ENCODE results near the gene CYB5R4.

The CYB5R4 gene, protein sequence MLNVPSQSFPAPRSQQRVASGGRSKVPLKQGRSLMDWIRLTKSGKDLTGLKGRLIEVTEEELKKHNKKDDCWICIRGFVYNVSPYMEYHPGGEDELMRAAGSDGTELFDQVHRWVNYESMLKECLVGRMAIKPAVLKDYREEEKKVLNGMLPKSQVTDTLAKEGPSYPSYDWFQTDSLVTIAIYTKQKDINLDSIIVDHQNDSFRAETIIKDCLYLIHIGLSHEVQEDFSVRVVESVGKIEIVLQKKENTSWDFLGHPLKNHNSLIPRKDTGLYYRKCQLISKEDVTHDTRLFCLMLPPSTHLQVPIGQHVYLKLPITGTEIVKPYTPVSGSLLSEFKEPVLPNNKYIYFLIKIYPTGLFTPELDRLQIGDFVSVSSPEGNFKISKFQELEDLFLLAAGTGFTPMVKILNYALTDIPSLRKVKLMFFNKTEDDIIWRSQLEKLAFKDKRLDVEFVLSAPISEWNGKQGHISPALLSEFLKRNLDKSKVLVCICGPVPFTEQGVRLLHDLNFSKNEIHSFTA

DNA sequence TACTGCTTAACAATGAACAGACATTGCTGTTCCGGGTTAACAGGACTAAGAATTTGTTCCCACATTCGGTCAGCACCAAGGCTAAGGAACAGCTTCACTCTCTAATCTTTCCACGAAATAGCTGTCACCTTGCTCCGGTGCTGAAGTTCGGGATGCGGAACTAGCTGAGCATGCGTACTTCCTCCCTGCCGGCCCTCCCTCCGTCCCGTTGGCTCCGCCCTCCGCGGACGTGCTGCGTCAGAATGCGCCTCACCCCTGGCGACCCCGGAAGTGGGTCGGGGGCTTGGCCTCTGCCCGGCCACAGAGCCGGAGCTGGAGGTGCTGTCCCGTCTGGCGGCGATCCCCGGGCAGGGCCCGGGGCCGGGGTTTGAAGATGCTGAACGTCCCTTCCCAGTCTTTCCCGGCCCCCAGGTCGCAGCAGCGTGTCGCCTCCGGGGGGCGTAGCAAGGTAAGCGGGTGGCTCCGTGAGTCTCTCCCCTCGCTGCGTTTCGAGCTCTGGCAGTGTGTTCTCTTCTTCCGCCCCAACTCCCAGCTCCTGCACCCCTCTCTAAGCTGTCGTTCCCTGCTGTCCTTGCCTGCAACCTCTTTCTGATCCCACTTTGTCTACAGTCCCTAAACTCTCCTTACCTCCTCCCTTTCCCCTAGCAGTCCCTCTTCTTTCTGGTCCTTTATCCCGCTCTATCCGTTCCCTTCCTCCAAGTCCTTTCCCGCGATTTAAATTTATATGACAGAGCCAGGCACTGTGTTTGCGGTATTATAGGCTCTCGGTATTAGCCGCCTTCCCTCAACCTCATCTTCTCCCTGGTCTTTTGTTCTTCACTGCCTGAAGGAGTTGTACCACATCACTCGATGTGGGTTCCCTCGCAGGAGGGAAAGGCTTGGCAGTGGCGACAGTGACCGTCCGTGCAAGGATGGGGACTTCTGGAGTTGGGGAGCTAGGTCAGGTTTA, at the start of gene CYB5R4:
CYB5R4 (plus strand) TSS at position 280 of the 949 bp plus-strand sequence; CDS start at position 374, 94 bp downstream.
- peak; percentile 83 for FAIRE-seq
- peak; percentile 93 for DNase-seq (ENCODE audit: low spot score)

- DNase-seq (ENCODE audit: low spot score): no peak
- FAIRE-seq: no peak
Measured at GRCh38 chr6:83812595-83812994, 46.9 kb upstream of the CYB5R4 start.

GRCh38 chr6:83815631-83816272, 43.7 kb upstream of the CYB5R4 start:
- FAIRE-seq (no peak), DNase-seq (ENCODE audit: low spot score) (no peak)

DNA sequence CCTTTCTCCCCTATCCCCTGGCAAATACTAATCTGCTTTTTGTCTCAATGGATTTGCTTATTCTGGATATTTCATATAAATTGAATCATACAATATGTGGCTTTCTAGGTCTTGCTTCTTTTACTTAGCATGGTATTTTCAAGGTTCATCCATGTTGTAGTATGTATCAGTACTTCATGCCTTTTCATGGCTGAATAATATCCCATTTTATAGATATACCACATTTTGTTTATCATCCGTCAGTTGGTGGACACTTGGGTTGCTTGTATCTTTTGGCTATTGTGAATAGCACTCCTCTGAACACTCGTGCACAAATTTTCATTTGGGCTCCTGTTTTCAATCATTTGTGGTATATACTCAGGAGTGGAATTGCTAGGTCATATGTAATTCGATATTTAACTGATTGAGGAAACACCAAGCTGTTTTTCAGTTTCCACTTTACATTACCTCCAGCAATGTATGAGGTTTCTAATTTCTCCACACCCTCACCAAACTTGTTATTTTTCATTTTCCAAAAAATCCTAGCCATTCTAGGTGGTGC, 36.8 kb upstream of the CYB5R4 start:
- no peak for FAIRE-seq
- DNase-seq (ENCODE audit: low spot score): no peak

- no peak for FAIRE-seq
- no peak for DNase-seq (ENCODE audit: low spot score)
Measured at GRCh38 chr6:83824388-83824801, 35.1 kb upstream of the CYB5R4 start.

- FAIRE-seq (no peak), DNase-seq (ENCODE audit: low spot score) (no peak)
Measured at GRCh38 chr6:83824831-83825230, 34.7 kb upstream of the CYB5R4 start.

- no peak for FAIRE-seq
- no peak for DNase-seq (ENCODE audit: low spot score)
Measured at GRCh38 chr6:83827050-83827449, 32.4 kb upstream of the CYB5R4 start.

DNA sequence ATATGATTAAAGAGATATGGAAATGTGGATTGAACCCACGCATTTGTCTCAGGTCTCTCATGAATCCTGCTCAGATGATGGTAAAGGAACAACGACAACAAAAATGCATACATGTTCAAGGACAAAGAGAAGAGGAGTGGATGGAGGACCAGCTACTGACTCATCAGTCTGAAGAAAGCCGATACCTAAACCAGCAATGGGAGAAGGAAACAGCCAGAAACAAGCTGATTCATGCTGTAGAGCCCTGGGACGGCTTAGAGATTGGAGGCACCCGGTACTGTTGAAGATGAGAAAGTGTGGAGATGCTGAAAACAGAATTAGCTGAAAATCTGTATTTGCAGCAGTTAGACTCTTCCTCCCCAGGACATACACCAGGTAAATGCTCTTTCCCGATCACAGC, 20.8 kb upstream of the CYB5R4 start:
- no peak for FAIRE-seq

DNA sequence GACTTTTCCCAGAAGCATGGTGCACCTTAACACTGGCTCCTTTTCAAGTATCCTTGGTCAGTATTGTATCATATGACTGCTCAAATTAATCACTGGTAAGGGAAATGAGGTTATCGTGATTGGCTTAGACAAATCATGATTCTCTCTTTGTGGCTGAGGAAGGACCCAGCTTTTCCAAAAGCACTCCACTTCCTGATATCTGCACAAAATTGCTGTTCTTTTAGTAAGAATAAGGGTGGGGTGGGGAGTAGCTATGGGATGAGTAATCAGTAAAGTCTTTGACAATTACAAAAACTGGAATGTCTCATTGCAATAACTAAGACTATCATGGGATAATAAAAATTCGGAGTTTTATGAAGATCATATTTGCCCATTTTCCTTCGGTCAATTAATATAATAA, 15.3 kb upstream of the CYB5R4 start:
- DNase-seq (ENCODE audit: low spot score): no peak
- no peak for FAIRE-seq

More for the DNA sequence above, 20.8 kb upstream of the CYB5R4 start:
- no peak for DNase-seq (ENCODE audit: low spot score)

GRCh38 chr6:83846291-83846690, 13.2 kb upstream of the CYB5R4 start:
- no peak for DNase-seq (ENCODE audit: low spot score)
- FAIRE-seq: no peak

DNA sequence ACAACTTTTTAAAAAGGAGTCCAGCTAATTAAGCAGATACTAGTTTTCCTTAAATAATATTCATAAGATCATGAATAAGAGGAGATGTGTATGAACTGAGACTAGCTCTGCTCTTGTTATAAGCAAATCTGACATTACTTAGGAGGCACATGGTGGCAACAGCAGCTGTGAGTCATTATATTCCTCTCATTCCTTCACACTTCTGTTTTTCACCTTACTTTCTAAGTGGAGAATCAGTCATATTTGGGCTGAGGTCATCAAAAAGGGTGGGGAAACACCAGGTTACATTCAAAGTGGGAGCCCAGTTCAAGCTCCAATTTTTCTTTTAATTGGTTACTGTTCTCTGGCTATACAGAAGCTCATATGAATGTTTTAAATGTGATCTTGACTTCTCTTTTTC, 12.3 kb upstream of the CYB5R4 start:
- no peak for DNase-seq (ENCODE audit: low spot score)
- no peak for FAIRE-seq

DNA sequence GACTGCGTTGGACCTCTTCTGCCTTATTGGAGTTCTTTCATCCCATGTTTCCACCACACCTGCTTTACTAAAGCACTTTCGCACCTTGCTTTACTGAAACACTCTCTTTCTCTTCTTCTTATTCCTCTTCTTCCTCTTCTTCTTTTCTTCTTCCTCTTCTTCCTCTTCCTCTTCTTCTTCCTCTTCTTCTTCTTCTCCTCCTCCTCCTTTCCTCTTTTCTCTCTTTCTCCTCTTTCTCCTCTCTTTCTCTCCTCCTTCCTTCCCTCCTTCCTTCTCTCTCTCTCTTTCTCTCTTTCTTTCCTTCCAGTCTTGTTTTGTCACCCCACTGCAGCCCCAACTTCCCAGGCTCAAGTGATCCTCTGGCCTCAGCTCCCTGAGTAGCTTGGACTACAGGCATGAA, 10.4 kb upstream of the CYB5R4 start:
- no peak for FAIRE-seq
- no peak for DNase-seq (ENCODE audit: low spot score)

- DNase-seq (ENCODE audit: low spot score): no peak
- no peak for FAIRE-seq
Measured at GRCh38 chr6:83849610-83850009, 9.9 kb upstream of the CYB5R4 start.

DNA sequence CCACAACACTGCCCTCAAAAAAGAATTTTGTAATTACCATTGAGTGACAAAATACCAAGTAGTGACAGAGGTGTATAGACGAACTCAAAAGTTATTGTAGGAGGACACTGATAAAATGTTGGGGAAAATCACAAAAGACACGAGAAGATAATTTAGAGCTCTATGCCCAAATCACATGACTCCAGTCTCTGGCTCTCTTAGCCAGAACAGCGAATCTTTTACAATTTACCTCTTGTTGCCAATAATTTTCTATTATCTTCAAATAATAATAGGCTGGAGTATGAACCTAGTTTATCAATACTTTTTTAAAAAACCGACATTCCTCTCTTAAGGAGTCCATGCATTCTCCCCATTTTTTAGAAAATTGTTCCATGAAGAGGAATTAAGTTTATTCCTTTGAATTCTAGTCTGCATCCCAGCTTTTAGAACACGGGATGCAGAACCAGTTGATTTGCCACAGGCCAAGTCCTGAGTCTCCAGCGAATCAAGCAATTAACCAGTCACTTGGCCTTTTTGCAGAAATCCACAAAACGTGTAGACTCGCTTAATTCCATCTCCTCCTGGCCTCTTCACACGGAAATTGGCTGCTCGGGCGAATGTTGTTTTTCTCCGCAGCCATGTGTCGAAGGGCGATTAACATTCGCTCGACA, 6.8 kb upstream of the CYB5R4 start:
- FAIRE-seq: no peak
- no peak for DNase-seq (ENCODE audit: low spot score)

DNA sequence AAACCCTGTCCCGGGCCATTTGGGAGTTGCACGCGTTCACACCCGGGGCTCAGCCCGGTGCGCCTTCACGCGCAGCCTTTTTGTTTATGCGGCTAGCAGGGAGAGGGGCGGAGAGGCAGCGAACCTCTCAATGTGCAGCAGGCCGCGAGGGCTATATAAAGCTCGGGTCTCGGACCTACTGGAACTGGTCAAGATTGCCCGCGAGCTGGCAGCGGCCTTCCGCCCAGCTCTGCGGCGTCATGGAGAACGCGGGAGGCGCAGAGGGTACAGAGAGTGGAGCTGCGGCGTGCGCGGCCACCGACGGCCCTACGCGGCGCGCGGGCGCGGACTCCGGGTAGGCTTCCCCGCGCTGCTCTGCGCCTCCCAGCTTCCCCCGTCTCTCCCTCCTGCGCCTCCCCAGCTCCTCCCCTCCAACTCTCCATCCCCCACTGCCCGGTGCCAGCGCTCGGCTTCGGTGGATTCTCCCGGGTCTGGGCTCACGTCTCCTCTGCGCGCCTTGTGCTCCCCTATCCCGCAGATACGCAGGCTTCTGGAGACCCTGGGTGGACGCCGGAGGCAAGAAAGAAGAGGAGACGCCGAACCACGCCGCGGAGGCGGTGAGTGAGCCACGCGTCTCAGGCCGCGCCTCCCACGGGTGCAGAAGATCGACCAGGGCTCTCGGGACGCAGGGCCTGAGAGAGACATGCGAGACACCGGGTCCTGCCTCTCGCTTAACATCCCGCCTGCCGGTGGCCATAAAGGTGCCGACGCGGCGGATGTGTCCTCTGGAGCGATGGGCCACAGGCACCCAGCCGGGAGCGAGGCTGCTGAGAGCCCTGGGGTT, 6.1 kb upstream of the CYB5R4 start, which contains the start of gene RIPPLY2:
RIPPLY2 (plus strand) TSS at position 183 of the 823 bp plus-strand sequence; CDS start at position 240, 57 bp downstream.
- peak; percentile 49 for DNase-seq (ENCODE audit: low spot score)
- no peak for FAIRE-seq

GRCh38 chr6:83854001-83854501, 5.4 kb upstream of the CYB5R4 start:
- no peak for FAIRE-seq
- no peak for DNase-seq (ENCODE audit: low spot score)

- FAIRE-seq (no peak), DNase-seq (ENCODE audit: low spot score) (no peak)
Measured at GRCh38 chr6:83854766-83855165, 4.7 kb upstream of the CYB5R4 start.

GRCh38 chr6:83860359-83860755, 868 bp downstream of the CYB5R4 start:
- DNase-seq (ENCODE audit: low spot score): no peak
- no peak for FAIRE-seq

GRCh38 chr6:83860782-83861495, 1.4 kb downstream of the CYB5R4 start:
- FAIRE-seq (no peak), DNase-seq (ENCODE audit: low spot score) (no peak)

All from urothelium cell line (cell line).